BJ (cell line): ENCODE results near the gene BRF1. TPM values are rescaled to one million over a fixed set of nuclear protein-coding genes. Genes with fewer than 3 reads are reported as not detected.
A peak's percentile ranks its signal among the peaks of the same experiment; 100 is the strongest.
"Not testable (repeated sequence)": the region's sequence is repeated elsewhere in the genome, so short reads cannot be mapped to it uniquely, and the experiment has no call there.

Experiments
- CTCF ChIA-PET: fragments of 350-600 bp; formaldehyde crosslinking; extraction: SDS; loops from one replicate; lab custom pipeline; 2021; ENCODE audit warnings: antibody characterized with exemption, inconsistent platforms; lab: Yijun Ruan, JAX
- POLR2A ChIA-PET: fragments of 300-600 bp; sonication (Branson Sonifier 250); formaldehyde crosslinking; extraction: SDS; loops from one replicate; lab custom pipeline; 2021; ENCODE audit warnings: antibody characterized with exemption; lab: Charles Lee
- DNase-seq: peaks from one replicate; pipeline ENCODE4 v3.0.0-alpha.2; 2011; ENCODE audit warnings: low read depth
- H3K27me3 ChIP-seq: 2 replicates; pipeline ENCODE4 v1.6.0; 2011; ENCODE audit warnings: low read length; ENCODE audit not compliant: control insufficient read depth, insufficient read depth
- H3K36me3 ChIP-seq: 2 replicates; pipeline ENCODE4 v1.5.1; 2011; ENCODE audit warnings: low read length; ENCODE audit not compliant: control insufficient read depth, insufficient read depth
- H3K4me3 ChIP-seq: 2 replicates; pipeline ENCODE4 v1.5.1; 2011; ENCODE audit warnings: low read depth, mild to moderate bottlenecking, control low read depth, low read length
- CTCF ChIP-seq: IDR thresholded peaks from 2 replicates; pipeline ENCODE4 v1.5.1; 2011; ENCODE audit warnings: low read depth, mild to moderate bottlenecking, control low read depth, inconsistent platforms, low read length, moderate library complexity; ENCODE audit not compliant: insufficient read depth
- polyA plus RNA-seq: library from polyadenylated mRNA; depleted of rRNA; stranded (reverse); fragments of >200 nt; gene quantifications from 2 replicates; pipeline ENCODE4 v1.2.3, GENCODE V29; 2011

Gene BRF1
- polyA plus RNA-seq, 1 experiment = 8.2 TPM

- ChIA-PET POLR2A (no interaction called here), CTCF (interaction anchor here (0.6 to 3.3 kb wide), 2 partner anchors 11 to 68 kb away, joined by 3 to 9 read pairs; no protein-coding TSS in a partner anchor)
- no peak overlapping the region for H3K4me3 ChIP-seq
- no peak for TF ChIP-seq CTCF
- no peaks in the 10 kb centered on the region for H3K36me3 ChIP-seq
- DNase-seq = no peak
- H3K27me3 ChIP-seq = no peaks in the 10 kb centered on the region
Measured at GRCh38 chr14:105292826-105293711, 7.7 kb downstream of the BRF1 start.

- ChIA-PET POLR2A (no interaction called here), CTCF (interaction anchor here (1.2 to 3.3 kb wide), 3 partner anchors 9 to 203 kb away, joined by 3 to 9 read pairs (median 4); partner anchors contain the start of gene BRF1)
- 0 out of 2 replicates have a peak, but pooled peaks have one; percentile 7 for TF ChIP-seq CTCF
Measured at GRCh38 chr14:105290621-105291346, 10.0 kb downstream of the BRF1 start.

GRCh38 chr14:105288936-105289335 lies 11.9 kb downstream of the BRF1 start:
- H3K36me3 ChIP-seq, POLR2A ChIA-PET, H3K27me3 ChIP-seq, H3K4me3 ChIP-seq, DNase-seq: not testable (repeated sequence)
- CTCF ChIA-PET = interaction anchor here (1.2 to 1.8 kb wide), 2 partner anchors 8 to 85 kb away, joined by 3 to 6 read pairs; no protein-coding TSS in a partner anchor

More at GRCh38 chr14:105290621-105291346, 10.0 kb downstream of the BRF1 start:
- Histone ChIP-seq H3K27me3 (no peaks in the 10 kb centered on the region), H3K36me3 (no peaks in the 10 kb centered on the region), H3K4me3 (no peak overlapping the region)
- DNase-seq = no peak

GRCh38 chr14:105287249-105288102 lies 13.3 kb downstream of the BRF1 start:
- Histone ChIP-seq H3K36me3 (no peaks in the 10 kb centered on the region), H3K27me3 (no peaks in the 10 kb centered on the region), H3K4me3 (no peak overlapping the region)
- no peak for DNase-seq
- ChIA-PET CTCF (interaction anchor here (1.2 to 1.8 kb wide), 3 partner anchors 10 to 84 kb away, joined by 3 to 6 read pairs (median 3); no protein-coding TSS in a partner anchor), POLR2A (no interaction called here)
- no peak for TF ChIP-seq CTCF

GRCh38 chr14:105286759-105287144 lies 14.0 kb downstream of the BRF1 start:
- Histone ChIP-seq H3K4me3 (no peak overlapping the region), H3K27me3 (no peaks in the 10 kb centered on the region), H3K36me3 (no peaks in the 10 kb centered on the region)
- ChIA-PET CTCF (no interaction called here), POLR2A (no interaction called here)
- no peak for TF ChIP-seq CTCF
- no peak for DNase-seq
